ENCODE results near the gene CTAG2. TPM values are rescaled to one million over a fixed set of nuclear protein-coding genes. Genes with fewer than 3 reads are reported as not detected.
"Not testable (repeated sequence)": the region's sequence is repeated elsewhere in the genome, so short reads cannot be mapped to it uniquely, and the experiment has no call there.

CTAG2 gene
- total RNA-seq, 1 donor from 2014 or later = not detected

DNA sequence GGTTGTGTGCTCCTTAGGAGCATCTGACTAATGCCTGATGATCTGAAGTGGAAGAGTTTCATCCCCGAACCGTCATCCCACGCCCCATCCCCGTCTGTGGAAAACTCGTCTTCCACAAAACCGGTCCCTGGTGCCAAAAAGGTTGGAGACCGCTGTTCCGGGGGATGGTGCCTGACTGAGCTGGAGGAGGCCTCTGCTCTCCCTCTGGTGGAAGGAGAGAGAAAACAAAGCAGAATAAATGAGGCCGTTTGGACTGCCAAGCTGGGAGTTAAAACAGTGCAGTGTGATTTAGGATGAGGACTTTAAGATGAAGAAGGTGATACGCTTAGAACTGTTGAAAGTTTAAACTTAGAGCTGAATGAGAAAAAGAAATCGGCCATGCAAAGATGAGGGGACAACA, 19.7 kb downstream of the CTAG2 start:
- H3K4me3 Mint-ChIP-seq (ENCODE audit: low read depth); DNase-seq (ENCODE audit: low spot score, unreplicated experiment); H3K9me3 Mint-ChIP-seq (ENCODE audit: low read depth); H3K27me3 Mint-ChIP-seq; H3K27ac Mint-ChIP-seq; H3K4me1 Mint-ChIP-seq (ENCODE audit: low read depth); H3K36me3 Mint-ChIP-seq (ENCODE audit: insufficient read depth): not testable (repeated sequence)

DNA sequence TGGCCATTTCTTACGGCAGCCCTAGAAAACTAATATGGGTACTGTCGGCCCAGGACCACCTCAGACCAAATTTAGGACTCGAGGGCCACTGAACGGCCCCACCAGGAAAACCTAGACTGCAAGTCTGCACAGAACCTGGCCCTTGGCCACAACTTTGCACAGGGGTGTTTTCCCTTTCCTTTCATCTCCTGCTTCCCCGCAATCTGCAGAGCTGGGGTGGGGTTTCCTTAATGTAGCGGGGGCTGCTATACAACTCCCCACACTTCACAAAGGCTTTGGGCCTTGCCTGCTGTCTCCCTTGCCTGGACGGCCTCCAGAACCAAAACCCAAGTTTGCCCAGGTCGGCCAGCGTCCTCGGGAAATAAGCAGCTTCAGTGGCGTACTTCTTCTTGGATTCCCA, 22.4 kb downstream of the CTAG2 start:
- not testable (repeated sequence) for H3K4me1 Mint-ChIP-seq (ENCODE audit: low read depth); H3K27me3 Mint-ChIP-seq; H3K9me3 Mint-ChIP-seq (ENCODE audit: low read depth); DNase-seq (ENCODE audit: low spot score, unreplicated experiment); H3K36me3 Mint-ChIP-seq (ENCODE audit: insufficient read depth); H3K4me3 Mint-ChIP-seq (ENCODE audit: low read depth); H3K27ac Mint-ChIP-seq

DNA sequence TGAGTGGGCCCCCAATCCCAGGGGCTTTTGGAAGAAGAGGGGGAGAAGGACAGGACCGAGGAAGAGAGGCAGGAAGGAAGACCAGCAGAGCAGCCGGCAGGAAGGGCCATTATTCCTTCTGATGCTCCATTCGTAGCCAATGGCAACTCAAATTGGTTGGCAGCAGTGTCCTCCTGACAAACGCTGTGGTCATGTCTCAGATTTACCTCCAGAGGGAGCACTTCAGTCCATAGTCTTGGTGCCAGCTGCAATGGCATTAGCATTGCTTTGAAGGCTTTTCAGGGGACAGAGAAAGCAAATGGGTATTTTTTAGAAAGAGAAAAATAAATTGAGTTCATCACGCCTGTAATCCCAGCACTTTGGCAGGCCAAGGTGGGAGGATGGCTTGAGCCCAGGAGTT, 24.4 kb downstream of the CTAG2 start:
- H3K27ac Mint-ChIP-seq; DNase-seq (ENCODE audit: low spot score, unreplicated experiment); H3K4me3 Mint-ChIP-seq (ENCODE audit: low read depth); H3K4me1 Mint-ChIP-seq (ENCODE audit: low read depth); H3K9me3 Mint-ChIP-seq (ENCODE audit: low read depth); H3K27me3 Mint-ChIP-seq; H3K36me3 Mint-ChIP-seq (ENCODE audit: insufficient read depth): not testable (repeated sequence)

DNA sequence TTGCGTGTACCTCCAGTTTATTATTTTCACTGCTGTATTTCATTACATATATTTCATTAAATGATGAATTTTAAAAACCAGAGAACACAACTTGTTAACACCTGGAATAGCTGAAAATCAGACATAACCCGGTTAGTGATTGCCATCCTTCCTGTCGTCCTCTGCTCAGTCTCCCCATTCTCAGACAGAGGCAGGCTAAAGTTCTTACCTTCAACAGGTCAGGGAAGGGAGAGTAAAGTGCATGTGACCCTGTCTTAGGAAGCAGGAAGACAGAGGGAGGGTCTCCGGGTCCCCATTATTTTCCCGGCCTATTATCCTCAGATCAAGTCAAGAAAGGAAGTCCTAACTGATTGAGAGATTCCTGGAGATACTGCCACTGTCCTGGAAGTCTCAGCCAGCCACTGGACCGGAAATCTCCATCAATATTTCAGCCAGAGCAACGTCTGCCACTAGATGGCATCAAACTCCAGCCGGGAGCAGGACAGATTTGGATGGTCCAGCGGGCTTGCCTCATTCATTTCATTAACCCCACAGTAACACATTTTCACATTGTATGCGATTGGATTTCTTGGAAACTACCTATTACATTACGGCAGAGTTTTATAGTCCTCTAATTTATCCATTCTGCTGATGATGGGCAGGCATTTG, 32.5 kb downstream of the CTAG2 start:
- not testable (repeated sequence) for H3K4me3 Mint-ChIP-seq (ENCODE audit: low read depth); H3K27me3 Mint-ChIP-seq; H3K36me3 Mint-ChIP-seq (ENCODE audit: insufficient read depth); DNase-seq (ENCODE audit: low spot score, unreplicated experiment); H3K4me1 Mint-ChIP-seq (ENCODE audit: low read depth); H3K27ac Mint-ChIP-seq; H3K9me3 Mint-ChIP-seq (ENCODE audit: low read depth)

DNA sequence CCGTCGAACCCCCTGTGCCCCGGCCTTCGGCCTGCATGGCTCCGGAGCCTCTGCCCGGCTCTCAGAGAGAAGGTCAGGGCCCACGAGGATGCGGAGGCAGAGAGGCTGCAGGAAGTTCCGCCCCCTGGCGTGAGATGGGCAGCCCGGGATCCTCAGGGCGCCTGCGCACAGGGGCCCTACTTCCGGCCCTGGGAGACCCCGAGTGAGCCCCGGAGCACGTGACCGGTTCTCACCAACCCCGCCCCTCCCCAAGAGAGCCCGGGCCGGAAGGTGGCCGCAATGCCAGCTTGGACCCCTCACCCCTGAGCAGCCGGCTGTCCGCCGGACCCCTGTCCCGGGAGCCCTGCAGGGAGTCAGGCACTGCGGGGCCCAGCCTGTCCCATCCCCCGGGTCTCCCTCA, 34.2 kb downstream of the CTAG2 start, which contains the start of gene CTAG1B:
Gene CTAG1B, minus strand, starts transcription at position 101 of the 400 bp plus-strand sequence. Its CDS starts 64 bp downstream, at position 37.
- H3K36me3 Mint-ChIP-seq (ENCODE audit: insufficient read depth); DNase-seq (ENCODE audit: low spot score, unreplicated experiment); H3K4me1 Mint-ChIP-seq (ENCODE audit: low read depth); H3K9me3 Mint-ChIP-seq (ENCODE audit: low read depth); H3K27ac Mint-ChIP-seq; H3K27me3 Mint-ChIP-seq; H3K4me3 Mint-ChIP-seq (ENCODE audit: low read depth): not testable (repeated sequence)

DNA sequence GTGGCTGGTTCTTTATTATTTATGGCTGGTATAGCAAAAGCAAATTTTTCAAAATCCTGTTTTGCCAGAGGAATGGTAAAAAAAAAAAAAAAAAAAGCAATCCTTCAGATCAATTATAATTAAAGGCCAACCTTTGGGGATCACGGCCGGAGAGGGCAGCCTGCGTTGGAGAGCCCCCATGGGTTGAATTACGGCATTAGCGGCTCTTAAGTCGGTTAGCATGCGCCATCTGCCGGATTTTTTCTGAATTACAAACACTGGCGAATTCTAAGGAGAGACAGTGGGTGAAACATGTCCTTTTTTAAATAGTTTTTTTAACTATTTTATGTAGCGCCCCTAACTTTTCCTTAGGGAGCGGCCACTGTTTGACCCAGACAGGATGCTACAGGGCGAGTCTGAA, 39.8 kb downstream of the CTAG2 start:
- H3K27ac Mint-ChIP-seq; H3K9me3 Mint-ChIP-seq (ENCODE audit: low read depth); DNase-seq (ENCODE audit: low spot score, unreplicated experiment); H3K4me1 Mint-ChIP-seq (ENCODE audit: low read depth); H3K36me3 Mint-ChIP-seq (ENCODE audit: insufficient read depth); H3K27me3 Mint-ChIP-seq; H3K4me3 Mint-ChIP-seq (ENCODE audit: low read depth): not testable (repeated sequence)

DNA sequence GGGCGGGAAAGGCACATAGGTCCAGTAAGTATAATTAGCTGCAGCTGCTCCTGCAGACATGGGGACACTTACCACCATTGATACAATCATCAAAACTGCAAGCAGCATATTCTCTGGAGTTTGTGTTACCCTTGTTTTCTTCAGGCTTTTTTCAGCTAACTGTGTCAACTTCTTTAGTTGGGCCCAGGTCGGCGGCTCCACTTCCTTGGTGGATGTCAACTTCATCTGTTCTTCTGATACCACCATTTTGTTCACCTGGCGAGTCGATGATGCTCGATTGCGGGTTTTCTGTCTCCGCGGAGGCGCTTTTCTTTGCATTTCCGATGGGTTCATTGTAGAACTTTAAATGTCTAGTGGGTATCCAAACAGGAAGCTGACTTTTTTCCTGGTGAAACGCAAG, 42.2 kb downstream of the CTAG2 start:
- not testable (repeated sequence) for H3K27ac Mint-ChIP-seq; H3K27me3 Mint-ChIP-seq; H3K4me3 Mint-ChIP-seq (ENCODE audit: low read depth); H3K36me3 Mint-ChIP-seq (ENCODE audit: insufficient read depth); H3K4me1 Mint-ChIP-seq (ENCODE audit: low read depth); DNase-seq (ENCODE audit: low spot score, unreplicated experiment); H3K9me3 Mint-ChIP-seq (ENCODE audit: low read depth)

DNA sequence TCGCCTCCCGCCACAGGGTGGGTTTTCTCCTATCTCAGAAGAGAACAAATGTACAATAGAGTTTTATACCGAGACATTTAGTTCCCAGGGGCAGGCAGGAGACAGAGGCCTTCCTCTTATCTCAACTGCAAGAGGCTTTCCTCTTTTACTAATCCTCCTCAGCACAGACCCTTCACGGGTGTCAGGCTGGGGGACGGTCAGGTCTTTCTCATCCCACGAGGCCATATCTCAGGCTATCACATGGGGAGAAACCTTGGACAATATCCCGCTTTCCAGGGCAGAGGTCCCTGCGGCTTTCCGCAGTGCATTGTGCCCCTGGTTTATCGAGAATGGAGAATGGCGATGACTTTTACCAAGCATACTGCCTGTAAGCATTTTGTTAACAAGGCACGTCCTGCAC, 44.6 kb downstream of the CTAG2 start:
- H3K9me3 Mint-ChIP-seq (ENCODE audit: low read depth) = peaks cover 18% of the 10 kb centered on the region
- H3K36me3 Mint-ChIP-seq (ENCODE audit: insufficient read depth); H3K27ac Mint-ChIP-seq; H3K4me1 Mint-ChIP-seq (ENCODE audit: low read depth); H3K4me3 Mint-ChIP-seq (ENCODE audit: low read depth); H3K27me3 Mint-ChIP-seq; DNase-seq (ENCODE audit: low spot score, unreplicated experiment): not testable (repeated sequence)

DNA sequence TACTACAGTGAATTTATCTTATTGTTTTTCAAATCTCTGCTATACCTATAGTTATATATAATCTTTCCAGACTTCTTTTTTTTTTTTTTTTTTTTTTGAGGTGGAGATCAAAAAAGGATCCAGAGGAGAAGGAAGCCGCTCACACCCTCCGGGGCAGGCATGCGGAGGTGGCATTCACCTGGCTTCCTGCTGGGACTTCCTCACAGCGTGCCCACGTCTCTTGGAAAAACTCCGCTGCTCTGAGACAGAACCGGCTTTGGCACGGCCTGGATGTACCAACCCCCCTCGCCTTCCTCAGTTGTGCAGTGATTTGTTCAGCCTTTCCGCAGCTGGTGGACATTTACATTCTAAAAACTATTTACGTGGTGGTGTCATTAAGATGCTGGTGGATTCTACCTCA, 45.4 kb downstream of the CTAG2 start:
- H3K27me3 Mint-ChIP-seq; DNase-seq (ENCODE audit: low spot score, unreplicated experiment); H3K36me3 Mint-ChIP-seq (ENCODE audit: insufficient read depth); H3K4me1 Mint-ChIP-seq (ENCODE audit: low read depth); H3K4me3 Mint-ChIP-seq (ENCODE audit: low read depth); H3K27ac Mint-ChIP-seq: not testable (repeated sequence)
- peaks cover 18% of the 10 kb centered on the region for H3K9me3 Mint-ChIP-seq (ENCODE audit: low read depth)

DNA sequence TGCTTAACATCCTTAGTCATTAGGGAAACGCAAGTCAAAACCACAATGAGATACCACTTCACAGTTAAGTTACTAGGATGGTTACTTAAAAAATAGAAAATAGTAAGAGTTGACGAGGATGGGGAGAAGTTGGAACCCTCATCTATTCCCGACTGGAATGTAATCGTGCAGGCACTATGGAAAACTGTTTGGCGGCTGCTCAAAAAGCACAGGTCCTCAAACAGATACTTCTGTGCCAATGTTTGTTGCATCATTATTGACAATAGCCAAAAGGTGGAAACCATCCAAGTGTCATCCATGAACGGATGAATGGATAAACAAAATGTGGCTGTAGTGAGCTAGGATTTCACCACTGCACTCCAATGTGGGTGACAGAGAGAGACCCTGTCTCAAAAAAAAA, 46.0 kb downstream of the CTAG2 start:
- TF ChIP-seq, protein P1, sequence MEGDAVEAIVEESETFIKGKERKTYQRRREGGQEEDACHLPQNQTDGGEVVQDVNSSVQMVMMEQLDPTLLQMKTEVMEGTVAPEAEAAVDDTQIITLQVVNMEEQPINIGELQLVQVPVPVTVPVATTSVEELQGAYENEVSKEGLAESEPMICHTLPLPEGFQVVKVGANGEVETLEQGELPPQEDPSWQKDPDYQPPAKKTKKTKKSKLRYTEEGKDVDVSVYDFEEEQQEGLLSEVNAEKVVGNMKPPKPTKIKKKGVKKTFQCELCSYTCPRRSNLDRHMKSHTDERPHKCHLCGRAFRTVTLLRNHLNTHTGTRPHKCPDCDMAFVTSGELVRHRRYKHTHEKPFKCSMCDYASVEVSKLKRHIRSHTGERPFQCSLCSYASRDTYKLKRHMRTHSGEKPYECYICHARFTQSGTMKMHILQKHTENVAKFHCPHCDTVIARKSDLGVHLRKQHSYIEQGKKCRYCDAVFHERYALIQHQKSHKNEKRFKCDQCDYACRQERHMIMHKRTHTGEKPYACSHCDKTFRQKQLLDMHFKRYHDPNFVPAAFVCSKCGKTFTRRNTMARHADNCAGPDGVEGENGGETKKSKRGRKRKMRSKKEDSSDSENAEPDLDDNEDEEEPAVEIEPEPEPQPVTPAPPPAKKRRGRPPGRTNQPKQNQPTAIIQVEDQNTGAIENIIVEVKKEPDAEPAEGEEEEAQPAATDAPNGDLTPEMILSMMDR (IDR thresholded peaks at IDR 0.05; ENCODE audit: unreplicated experiment) = no peak
- Mint-ChIP-seq H3K36me3 (ENCODE audit: insufficient read depth) (no peaks in the 10 kb centered on the region), H3K27ac (no peak overlapping the region), H3K27me3 (no peaks in the 10 kb centered on the region), H3K4me3 (ENCODE audit: low read depth) (no peak overlapping the region), H3K4me1 (ENCODE audit: low read depth) (peaks cover 2% of the 10 kb centered on the region), H3K9me3 (ENCODE audit: low read depth) (peaks cover 14% of the 10 kb centered on the region)
- DNase-seq (ENCODE audit: low spot score, unreplicated experiment) = no peak

Measured in progenitor cell of endocrine pancreas (in vitro differentiated cells).